Measurements from ENCODE around the gene RABL6. TPM values are rescaled to one million over a fixed set of nuclear protein-coding genes. Genes with fewer than 3 reads are reported as not detected.
A peak's percentile ranks its signal among the peaks of the same experiment; 100 is the strongest.
"Not testable (repeated sequence)": the region's sequence is repeated elsewhere in the genome, so short reads cannot be mapped to it uniquely, and the experiment has no call there.

Gene RABL6
- total RNA-seq, 1 donor from 2014 or later = 109 TPM

- not testable (repeated sequence) for H3K27ac Mint-ChIP-seq; H3K9me3 Mint-ChIP-seq; DNase-seq (ENCODE audit: low spot score); H3K4me3 Mint-ChIP-seq; H3K36me3 Mint-ChIP-seq (ENCODE audit: low read depth); H3K4me1 Mint-ChIP-seq (ENCODE audit: low read depth); H3K27me3 Mint-ChIP-seq (ENCODE audit: insufficient read depth)
- intact Hi-C loops (cut with micrococcal nuclease) = loop anchor here (1.0 kb wide), 1 partner anchor 21 kb away; no protein-coding TSS in a partner anchor
Observed at GRCh38 chr9:136765745-136766409, 41.9 kb upstream of the RABL6 start.

DNA sequence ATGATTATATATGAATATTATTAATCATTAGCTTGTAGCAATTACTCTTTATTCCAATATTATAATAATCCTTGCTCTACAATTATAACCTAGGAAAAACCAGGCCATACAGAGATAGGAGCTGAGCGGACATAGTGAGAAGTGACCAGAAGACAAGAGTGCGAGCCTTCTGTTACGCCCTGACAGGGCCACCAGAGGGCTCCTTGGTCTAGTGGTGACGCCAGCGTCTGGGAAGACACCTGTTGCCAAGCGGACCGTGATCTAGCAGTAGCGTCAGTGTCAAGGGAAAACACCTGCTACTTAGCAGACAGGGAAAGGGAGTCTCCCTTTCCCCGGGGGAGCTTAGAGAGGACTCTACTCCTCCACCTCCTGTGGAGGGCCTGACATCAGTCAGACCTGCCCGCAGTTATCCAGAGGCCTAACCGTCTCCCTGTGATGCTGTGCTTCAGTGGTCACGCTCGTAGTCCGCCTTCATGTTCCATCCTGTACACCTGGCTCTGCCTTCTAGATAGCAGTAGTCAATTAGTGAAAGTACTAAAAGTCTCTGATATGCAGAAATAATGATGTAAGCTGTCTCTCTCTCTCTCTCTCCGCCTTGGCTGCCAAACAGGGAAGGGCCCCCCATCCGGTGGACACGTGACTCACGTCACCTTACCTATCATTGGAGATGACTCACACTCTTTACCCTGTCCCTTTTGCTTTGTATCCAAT, 41.2 kb upstream of the RABL6 start:
- Mint-ChIP-seq H3K4me3 (peak overlapping the region; percentile 13), H3K27ac (peak overlapping the region; percentile 10)
- intact Hi-C loops (cut with micrococcal nuclease) = loop anchor here (1.0 kb wide), 1 partner anchor 21 kb away; no protein-coding TSS in a partner anchor
- DNase-seq (ENCODE audit: low spot score); H3K4me1 Mint-ChIP-seq (ENCODE audit: low read depth); H3K36me3 Mint-ChIP-seq (ENCODE audit: low read depth); H3K27me3 Mint-ChIP-seq (ENCODE audit: insufficient read depth); H3K9me3 Mint-ChIP-seq: not testable (repeated sequence)

GRCh38 chr9:136769710-136770191, 38.0 kb upstream of the RABL6 start:
- peaks cover 10% of the 10 kb centered on the region for H3K9me3 Mint-ChIP-seq
- peaks cover 5% of the 10 kb centered on the region for H3K4me1 Mint-ChIP-seq (ENCODE audit: low read depth)
- DNase-seq (ENCODE audit: low spot score) = no peak
- no peak overlapping the region for H3K4me3 Mint-ChIP-seq
- intact Hi-C loops (cut with micrococcal nuclease) = no loop called here
- H3K27me3 Mint-ChIP-seq (ENCODE audit: insufficient read depth) = peaks cover 8% of the 10 kb centered on the region
- no peak overlapping the region for H3K27ac Mint-ChIP-seq
- no peaks in the 10 kb centered on the region for H3K36me3 Mint-ChIP-seq (ENCODE audit: low read depth)

DNA sequence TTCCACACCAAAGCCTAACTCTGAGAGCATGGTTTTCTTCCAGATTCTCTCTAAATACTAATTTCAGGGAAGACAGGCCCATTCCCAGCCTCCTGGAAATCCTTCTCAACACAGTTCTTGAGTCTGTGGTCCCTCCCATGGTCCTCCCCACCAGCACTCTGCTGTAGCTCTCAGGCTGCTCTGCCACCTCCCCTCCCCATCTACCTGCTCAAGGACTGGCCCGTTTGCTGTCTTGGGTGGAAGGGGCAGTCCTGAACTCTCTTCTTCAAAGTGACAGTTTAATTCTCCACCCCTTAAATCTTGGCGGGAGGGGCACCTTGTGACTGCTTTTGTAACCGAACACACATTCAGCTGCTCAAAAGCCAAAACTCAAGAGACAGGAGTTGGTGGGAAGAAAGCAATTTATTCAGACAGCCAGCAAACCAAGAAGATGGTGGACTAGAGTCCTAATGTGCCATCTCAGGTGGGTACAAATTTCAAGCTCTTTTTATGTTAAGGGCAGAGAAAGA, 35.8 kb upstream of the RABL6 start:
- peaks cover 5% of the 10 kb centered on the region for H3K4me1 Mint-ChIP-seq (ENCODE audit: low read depth)
- peaks cover 8% of the 10 kb centered on the region for H3K27me3 Mint-ChIP-seq (ENCODE audit: insufficient read depth)
- no peak for DNase-seq (ENCODE audit: low spot score)
- no peak overlapping the region for H3K27ac Mint-ChIP-seq
- H3K9me3 Mint-ChIP-seq = peaks cover 10% of the 10 kb centered on the region
- H3K36me3 Mint-ChIP-seq (ENCODE audit: low read depth) = no peaks in the 10 kb centered on the region
- intact Hi-C loops (cut with micrococcal nuclease) = no loop called here
- no peak overlapping the region for H3K4me3 Mint-ChIP-seq

DNA sequence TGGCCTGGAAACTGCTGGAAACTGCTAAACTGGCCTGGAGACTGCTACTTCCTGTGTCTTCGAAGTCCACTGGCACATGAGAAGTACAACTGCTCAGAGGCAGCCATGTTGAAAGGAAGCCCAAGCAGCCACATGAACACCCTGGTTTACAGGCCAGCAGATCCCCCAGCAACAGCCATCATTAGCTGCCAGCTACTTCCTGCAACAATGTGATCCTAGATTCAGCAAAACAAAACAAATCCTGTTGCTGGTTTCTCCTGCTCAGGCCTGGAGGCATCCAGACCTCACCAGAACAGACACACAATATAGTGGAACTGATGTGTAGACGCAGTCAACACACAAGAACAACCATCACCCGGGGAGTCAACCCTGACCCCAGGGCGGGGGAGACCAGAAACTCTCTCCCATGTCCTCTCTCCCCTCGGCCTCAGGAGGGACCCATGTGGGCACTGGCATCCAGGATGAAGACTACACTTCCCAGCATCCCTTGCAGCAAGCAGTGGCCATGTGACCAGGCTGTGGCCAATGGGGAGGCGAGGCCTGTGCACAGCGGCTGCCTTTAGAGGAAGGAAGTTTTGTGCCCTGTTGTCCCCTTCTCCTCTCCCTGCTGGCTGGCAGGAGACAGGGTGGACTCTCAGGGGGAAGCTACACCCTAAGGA, 34.2 kb upstream of the RABL6 start:
- H3K9me3 Mint-ChIP-seq = peaks cover 10% of the 10 kb centered on the region
- H3K27me3 Mint-ChIP-seq (ENCODE audit: insufficient read depth) = peaks cover 6% of the 10 kb centered on the region
- peaks cover 5% of the 10 kb centered on the region for H3K4me1 Mint-ChIP-seq (ENCODE audit: low read depth)
- intact Hi-C loops (cut with micrococcal nuclease) = no loop called here
- DNase-seq (ENCODE audit: low spot score) = no peak
- no peak overlapping the region for H3K4me3 Mint-ChIP-seq
- H3K36me3 Mint-ChIP-seq (ENCODE audit: low read depth) = no peaks in the 10 kb centered on the region
- H3K27ac Mint-ChIP-seq = no peak overlapping the region

DNA sequence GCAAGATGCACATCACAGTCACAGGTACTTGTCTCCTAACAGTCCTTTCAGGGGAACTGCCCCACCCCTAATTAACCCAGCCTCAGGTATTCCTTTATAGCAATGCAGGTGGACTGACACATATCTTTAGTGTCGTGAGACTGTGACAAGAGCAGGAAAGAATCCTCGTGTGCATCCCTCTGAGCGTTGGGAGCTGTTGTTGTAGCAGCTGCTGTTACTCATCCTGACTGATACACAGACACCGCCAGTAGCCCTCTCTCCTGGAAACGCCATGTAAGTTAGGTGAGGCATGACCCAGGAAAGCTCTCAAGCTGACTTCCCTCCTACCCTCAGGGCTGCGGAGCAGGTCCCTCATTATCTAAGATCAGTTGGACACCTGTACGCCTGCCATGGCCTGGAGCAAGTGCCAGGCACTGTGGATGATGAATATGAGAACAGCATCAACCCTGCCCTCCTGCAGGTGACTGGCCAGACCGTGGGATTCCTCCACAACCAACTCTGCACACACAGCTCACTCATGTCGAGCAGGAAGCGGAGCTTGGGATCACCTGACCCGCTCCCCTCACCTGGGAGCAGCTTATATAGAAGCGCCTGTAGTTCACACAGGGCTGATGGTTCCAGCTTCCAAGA, 33.2 kb upstream of the RABL6 start:
- no peak overlapping the region for H3K27ac Mint-ChIP-seq
- peaks cover 5% of the 10 kb centered on the region for H3K4me1 Mint-ChIP-seq (ENCODE audit: low read depth)
- peaks cover 10% of the 10 kb centered on the region for H3K9me3 Mint-ChIP-seq
- no peak for DNase-seq (ENCODE audit: low spot score)
- intact Hi-C loops (cut with micrococcal nuclease) = no loop called here
- no peak overlapping the region for H3K4me3 Mint-ChIP-seq
- H3K27me3 Mint-ChIP-seq (ENCODE audit: insufficient read depth) = peaks cover 15% of the 10 kb centered on the region
- no peaks in the 10 kb centered on the region for H3K36me3 Mint-ChIP-seq (ENCODE audit: low read depth)

DNA sequence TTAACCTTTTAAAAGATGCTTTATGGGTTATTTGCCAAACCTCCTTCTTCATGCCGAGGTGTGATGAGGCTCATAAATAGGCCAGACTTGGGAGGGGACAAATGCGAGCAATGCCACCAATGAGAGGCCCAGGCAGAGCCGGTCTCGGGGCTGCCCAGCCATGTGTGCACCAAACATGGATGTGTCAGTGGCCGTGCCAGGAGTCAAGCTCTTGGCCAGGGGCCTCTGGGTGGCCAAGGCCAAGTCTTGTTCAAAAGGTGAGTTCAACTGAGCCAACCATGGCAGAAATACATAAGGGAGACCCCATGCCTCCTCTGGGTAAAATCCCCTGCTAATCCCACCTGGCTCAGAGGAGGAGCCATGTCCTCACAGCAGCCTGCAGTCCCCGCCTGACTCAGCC, 32.6 kb upstream of the RABL6 start:
- peaks cover 16% of the 10 kb centered on the region for H3K27me3 Mint-ChIP-seq (ENCODE audit: insufficient read depth)
- DNase-seq (ENCODE audit: low spot score) = no peak
- no peak overlapping the region for H3K27ac Mint-ChIP-seq
- H3K9me3 Mint-ChIP-seq = peaks cover 10% of the 10 kb centered on the region
- peaks cover 5% of the 10 kb centered on the region for H3K4me1 Mint-ChIP-seq (ENCODE audit: low read depth)
- intact Hi-C loops (cut with micrococcal nuclease) = no loop called here
- H3K4me3 Mint-ChIP-seq = no peak overlapping the region
- no peaks in the 10 kb centered on the region for H3K36me3 Mint-ChIP-seq (ENCODE audit: low read depth)

GRCh38 chr9:136776947-136777346, 30.8 kb upstream of the RABL6 start:
- Mint-ChIP-seq H3K27ac (no peak overlapping the region), H3K4me1 (ENCODE audit: low read depth) (peaks cover 5% of the 10 kb centered on the region), H3K27me3 (ENCODE audit: insufficient read depth) (peaks cover 27% of the 10 kb centered on the region)

GRCh38 chr9:136777359-136777758, 30.4 kb upstream of the RABL6 start:
- intact Hi-C loops (cut with micrococcal nuclease) = no loop called here
- peaks cover 10% of the 10 kb centered on the region for H3K9me3 Mint-ChIP-seq
- H3K27ac Mint-ChIP-seq = no peak overlapping the region
- H3K36me3 Mint-ChIP-seq (ENCODE audit: low read depth) = no peaks in the 10 kb centered on the region
- H3K4me3 Mint-ChIP-seq = no peak overlapping the region
- peaks cover 29% of the 10 kb centered on the region for H3K27me3 Mint-ChIP-seq (ENCODE audit: insufficient read depth)
- no peak for DNase-seq (ENCODE audit: low spot score)
- peaks cover 5% of the 10 kb centered on the region for H3K4me1 Mint-ChIP-seq (ENCODE audit: low read depth)

More at GRCh38 chr9:136776947-136777346, 30.8 kb upstream of the RABL6 start:
- Mint-ChIP-seq H3K4me3 (no peak overlapping the region), H3K9me3 (peaks cover 10% of the 10 kb centered on the region), H3K36me3 (ENCODE audit: low read depth) (no peaks in the 10 kb centered on the region)
- DNase-seq (ENCODE audit: low spot score) = no peak
- intact Hi-C loops (cut with micrococcal nuclease) = no loop called here

DNA sequence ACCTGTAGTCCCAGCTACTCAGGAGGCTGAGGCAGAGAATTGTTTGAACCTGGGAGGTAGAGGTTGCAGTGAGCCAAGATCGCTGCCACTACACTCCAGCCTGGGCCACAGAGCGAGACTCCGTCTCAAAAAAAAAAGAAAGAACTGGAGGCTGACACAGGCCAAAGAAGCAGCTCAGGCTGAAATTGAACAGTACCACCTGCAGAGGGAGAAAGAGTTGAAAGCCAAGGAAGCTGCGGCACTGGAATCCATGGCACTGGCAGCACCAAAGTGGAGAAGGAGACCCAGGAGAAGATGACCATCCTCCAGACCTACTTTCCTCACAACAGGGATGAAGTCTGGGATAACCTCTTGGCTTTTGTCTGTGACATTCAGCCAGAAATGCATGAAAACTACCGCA, 27.9 kb upstream of the RABL6 start:
- H3K36me3 Mint-ChIP-seq (ENCODE audit: low read depth) = no peaks in the 10 kb centered on the region
- no peak for DNase-seq (ENCODE audit: low spot score)
- H3K4me3 Mint-ChIP-seq = no peak overlapping the region
- no peak overlapping the region for H3K27ac Mint-ChIP-seq
- peaks cover 28% of the 10 kb centered on the region for H3K27me3 Mint-ChIP-seq (ENCODE audit: insufficient read depth)
- H3K4me1 Mint-ChIP-seq (ENCODE audit: low read depth) = no peaks in the 10 kb centered on the region
- intact Hi-C loops (cut with micrococcal nuclease) = no loop called here
- no peaks in the 10 kb centered on the region for H3K9me3 Mint-ChIP-seq

DNA sequence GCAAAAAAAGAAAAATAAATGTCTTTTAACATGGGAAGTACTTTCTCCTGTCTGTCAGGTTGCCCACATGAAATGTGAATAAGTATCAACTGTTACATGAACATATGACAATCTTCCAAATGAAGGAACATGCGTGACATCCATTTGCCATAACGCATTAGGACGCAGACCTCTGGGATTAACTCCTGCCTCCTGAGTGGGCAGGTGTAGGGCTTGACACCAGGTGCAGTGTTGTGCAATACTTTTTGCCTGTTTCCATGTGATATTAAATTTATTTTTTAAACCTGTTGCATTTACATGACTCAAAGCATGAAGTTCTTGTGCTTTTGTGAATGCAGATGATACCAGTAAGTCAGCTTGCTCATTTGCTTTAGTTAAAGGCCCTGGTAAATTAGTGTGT, 25.3 kb upstream of the RABL6 start:
- intact Hi-C loops (cut with micrococcal nuclease) = no loop called here
- H3K36me3 Mint-ChIP-seq (ENCODE audit: low read depth) = no peaks in the 10 kb centered on the region
- H3K27me3 Mint-ChIP-seq (ENCODE audit: insufficient read depth) = peaks cover 34% of the 10 kb centered on the region
- H3K9me3 Mint-ChIP-seq = no peaks in the 10 kb centered on the region
- peaks cover 2% of the 10 kb centered on the region for H3K4me1 Mint-ChIP-seq (ENCODE audit: low read depth)
- no peak for DNase-seq (ENCODE audit: low spot score)
- H3K4me3 Mint-ChIP-seq = no peak overlapping the region
- no peak overlapping the region for H3K27ac Mint-ChIP-seq

DNA sequence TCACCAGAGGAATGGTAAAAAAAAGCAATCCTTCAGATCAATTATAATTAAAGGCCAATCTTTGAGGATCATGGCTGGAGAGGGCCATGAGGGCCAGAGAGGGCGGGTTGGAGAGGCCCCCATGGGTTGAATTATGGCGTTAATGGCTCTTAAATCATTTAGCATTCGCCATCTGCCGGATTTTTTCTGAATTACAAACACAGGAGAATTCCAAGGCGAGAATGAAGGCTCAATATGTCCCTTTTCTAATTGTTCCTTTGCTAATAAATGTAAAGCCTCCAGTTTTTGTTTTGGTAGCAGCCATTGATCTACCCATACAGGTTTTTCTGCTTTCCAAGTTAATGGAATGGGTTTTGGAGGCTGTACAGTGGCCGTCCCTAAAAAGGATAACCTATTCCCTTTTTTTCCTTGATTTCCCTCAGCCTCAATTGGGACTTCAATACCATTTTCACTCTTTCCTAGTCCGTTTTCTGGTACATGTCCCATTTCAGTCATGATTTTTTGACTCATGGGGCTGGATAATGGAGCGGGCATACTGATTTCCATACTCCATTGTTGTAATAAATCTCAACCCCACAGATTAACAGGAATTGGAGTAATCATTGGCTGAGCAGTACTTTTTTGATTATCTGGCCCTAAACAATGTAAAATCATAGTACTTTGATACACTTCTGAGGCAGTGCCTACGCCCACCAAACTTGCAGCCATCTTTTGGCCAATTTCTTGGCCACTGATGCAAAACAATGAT, 23.3 kb upstream of the RABL6 start:
- H3K4me3 Mint-ChIP-seq = no peak overlapping the region
- DNase-seq (ENCODE audit: low spot score) = no peak
- H3K9me3 Mint-ChIP-seq = no peaks in the 10 kb centered on the region
- H3K4me1 Mint-ChIP-seq (ENCODE audit: low read depth) = peaks cover 17% of the 10 kb centered on the region
- no peaks in the 10 kb centered on the region for H3K36me3 Mint-ChIP-seq (ENCODE audit: low read depth)
- peaks cover 21% of the 10 kb centered on the region for H3K27me3 Mint-ChIP-seq (ENCODE audit: insufficient read depth)
- intact Hi-C loops (cut with micrococcal nuclease) = no loop called here
- no peak overlapping the region for H3K27ac Mint-ChIP-seq
